Stimulated activated naive B cell treated with anti-CD40 and anti-IgM and Interleukin-4, amounts not matched to agents 10 μg/mL and 1 μg/mL and 100 μg/mL, for 72 hours (primary cell): ENCODE results near the gene TTLL9.
A peak's percentile ranks its signal among the peaks of the same experiment; 100 is the strongest.
"Not testable (repeated sequence)": the region's sequence is repeated elsewhere in the genome, so short reads cannot be mapped to it uniquely, and the experiment has no call there.

ENCODE experiments used
- ATAC-seq, 2 donors: fragments of 150-1000 bp; cut with Tn5 transposase; replicated peaks; 2 replicates each; pipeline ENCODE4 v1.10.0; 2021; ENCODE audit warnings: moderate library complexity in 1 of 2
- DNase-seq: peaks from one replicate; pipeline ENCODE4 v3.0.0; 2021
- H3K27ac Mint-ChIP-seq: one replicate; pipeline ENCODE4 v1.8.0; 2022; ENCODE audit warnings: mild to moderate bottlenecking, mixed read lengths
- H3K27me3 Mint-ChIP-seq, 2 donors: one replicate each; pipeline ENCODE4 v1.8.0; 2022; ENCODE audit warnings: mixed read lengths in 2 of 2
- H3K36me3 Mint-ChIP-seq, 2 donors: one replicate each; pipeline ENCODE4 v1.8.0; 2022; ENCODE audit warnings: mixed read lengths in 2 of 2, mild to moderate bottlenecking in 1 of 2
- H3K4me1 Mint-ChIP-seq, 2 donors: one replicate each; pipeline ENCODE4 v1.8.0; 2022; ENCODE audit warnings: mixed read lengths in 2 of 2, mild to moderate bottlenecking in 1 of 2
- H3K4me3 Mint-ChIP-seq, 2 donors: one replicate each; pipeline ENCODE4 v1.8.0; 2022; ENCODE audit warnings: mild to moderate bottlenecking in 2 of 2, mixed read lengths in 2 of 2, moderate library complexity in 1 of 2
- H3K9me3 Mint-ChIP-seq, 2 donors: one replicate each; pipeline ENCODE4 v1.8.0; 2022; ENCODE audit warnings: mixed read lengths in 2 of 2, mild to moderate bottlenecking in 1 of 2

Gene TTLL9

GRCh38 chr20:31903627-31904386 lies 33.4 kb downstream of the TTLL9 start:
- ATAC-seq: peak; percentile 27 to 61

GRCh38 chr20:31906001-31906400 lies 35.6 kb downstream of the TTLL9 start:
- Mint-ChIP-seq H3K27me3 (peaks cover 0 to 5% of the 10 kb centered on the region in 2 donors), H3K36me3 (peaks cover 0 to 2% of the 10 kb centered on the region in 2 donors), H3K9me3 (no peaks in the 10 kb centered on the region), H3K27ac (no peak overlapping the region), H3K4me1 (peaks cover 0 to 3% of the 10 kb centered on the region in 2 donors), H3K4me3 (no peak overlapping the region)
- DNase-seq (no peak), ATAC-seq (no peak)

More at GRCh38 chr20:31903627-31904386, 33.4 kb downstream of the TTLL9 start:
- Mint-ChIP-seq H3K4me3 (no peak overlapping the region), H3K27ac (no peak overlapping the region), H3K27me3 (peaks cover 0 to 3% of the 10 kb centered on the region in 2 donors), H3K4me1 (peaks cover 0 to 3% of the 10 kb centered on the region in 2 donors), H3K9me3 (no peaks in the 10 kb centered on the region), H3K36me3 (peaks cover 0 to 5% of the 10 kb centered on the region in 2 donors)
- DNase-seq: no peak

- H3K9me3 Mint-ChIP-seq: no peaks in the 10 kb centered on the region
- H3K27ac Mint-ChIP-seq: no peak overlapping the region
- no peak for DNase-seq
- H3K27me3 Mint-ChIP-seq: peaks cover 0 to 5% of the 10 kb centered on the region in 2 donors
- H3K36me3 Mint-ChIP-seq: peaks cover 0 to 2% of the 10 kb centered on the region in 2 donors
- no peak overlapping the region for H3K4me3 Mint-ChIP-seq
- H3K4me1 Mint-ChIP-seq: peaks cover 0 to 3% of the 10 kb centered on the region in 2 donors
- no peak for ATAC-seq
Measured at GRCh38 chr20:31907046-31907445, 36.6 kb downstream of the TTLL9 start.

- H3K4me3 Mint-ChIP-seq: no peak overlapping the region
- no peak for DNase-seq
- H3K27me3 Mint-ChIP-seq: peaks cover 0 to 5% of the 10 kb centered on the region in 2 donors
- no peak overlapping the region for H3K27ac Mint-ChIP-seq
- no peaks in the 10 kb centered on the region for H3K9me3 Mint-ChIP-seq
- ATAC-seq: no peak
- peaks cover 0 to 3% of the 10 kb centered on the region in 2 donors for H3K4me1 Mint-ChIP-seq
- peaks cover 0 to 2% of the 10 kb centered on the region in 2 donors for H3K36me3 Mint-ChIP-seq
Measured at GRCh38 chr20:31908016-31908415, 37.6 kb downstream of the TTLL9 start.

GRCh38 chr20:31908424-31908823 lies 38.0 kb downstream of the TTLL9 start:
- H3K36me3 Mint-ChIP-seq: peaks cover 0 to 2% of the 10 kb centered on the region in 2 donors
- H3K9me3 Mint-ChIP-seq: no peaks in the 10 kb centered on the region
- no peak for DNase-seq
- H3K27ac Mint-ChIP-seq: no peak overlapping the region
- peaks cover 0 to 5% of the 10 kb centered on the region in 2 donors for H3K27me3 Mint-ChIP-seq
- H3K4me1 Mint-ChIP-seq: peaks cover 0 to 3% of the 10 kb centered on the region in 2 donors
- no peak overlapping the region for H3K4me3 Mint-ChIP-seq
- no peak for ATAC-seq

GRCh38 chr20:31909253-31910070 lies 39.0 kb downstream of the TTLL9 start:
- DNase-seq (no peak), ATAC-seq (no peak)
- no peak overlapping the region for H3K4me3 Mint-ChIP-seq
- H3K27me3 Mint-ChIP-seq: peaks cover 0 to 5% of the 10 kb centered on the region in 2 donors
- peaks cover 0 to 2% of the 10 kb centered on the region in 2 donors for H3K36me3 Mint-ChIP-seq
- H3K4me1 Mint-ChIP-seq: peaks cover 0 to 3% of the 10 kb centered on the region in 2 donors
- H3K9me3 Mint-ChIP-seq: no peaks in the 10 kb centered on the region
- H3K27ac Mint-ChIP-seq: no peak overlapping the region

GRCh38 chr20:31910071-31910803 lies 39.8 kb downstream of the TTLL9 start:
- no peak for DNase-seq
- peaks cover 0 to 2% of the 10 kb centered on the region in 2 donors for H3K36me3 Mint-ChIP-seq
- peaks cover 0 to 3% of the 10 kb centered on the region in 2 donors for H3K4me1 Mint-ChIP-seq
- no peak overlapping the region for H3K4me3 Mint-ChIP-seq
- H3K27ac Mint-ChIP-seq: no peak overlapping the region
- H3K27me3 Mint-ChIP-seq: peaks cover 0 to 5% of the 10 kb centered on the region in 2 donors
- no peaks in the 10 kb centered on the region for H3K9me3 Mint-ChIP-seq
- no peak for ATAC-seq

- DNase-seq: no peak
- Mint-ChIP-seq H3K27ac (no peak overlapping the region), H3K4me1 (peaks cover 9 to 16% of the 10 kb centered on the region in 2 donors), H3K9me3 (peaks cover 0 to 2% of the 10 kb centered on the region in 2 donors), H3K36me3 (peaks cover 0 to 2% of the 10 kb centered on the region in 2 donors), H3K4me3 (no peak overlapping the region), H3K27me3 (peaks cover 0 to 4% of the 10 kb centered on the region in 2 donors)
- ATAC-seq: no peak
Measured at GRCh38 chr20:31913431-31914157, 43.2 kb downstream of the TTLL9 start.

- Mint-ChIP-seq H3K36me3 (no peaks in the 10 kb centered on the region), H3K4me3 (no peak overlapping the region), H3K4me1 (peaks cover 12 to 20% of the 10 kb centered on the region in 2 donors), H3K27me3 (no peaks in the 10 kb centered on the region), H3K9me3 (peaks cover 0 to 2% of the 10 kb centered on the region in 2 donors), H3K27ac (no peak overlapping the region)
- ATAC-seq: no peak
- no peak for DNase-seq
Measured at GRCh38 chr20:31914170-31914569, 43.7 kb downstream of the TTLL9 start.

- Mint-ChIP-seq H3K27me3 (peaks cover 3 to 4% of the 10 kb centered on the region in 2 donors), H3K4me3 (no peak overlapping the region), H3K9me3 (peaks cover 0 to 2% of the 10 kb centered on the region in 2 donors), H3K27ac (no peak overlapping the region), H3K4me1 (peaks cover 13 to 23% of the 10 kb centered on the region in 2 donors), H3K36me3 (peaks cover 0 to 1% of the 10 kb centered on the region in 2 donors)
- no peak for ATAC-seq
- no peak for DNase-seq
Measured at GRCh38 chr20:31915491-31916280, 45.3 kb downstream of the TTLL9 start.

GRCh38 chr20:31916708-31917107 lies 46.3 kb downstream of the TTLL9 start:
- H3K27ac Mint-ChIP-seq: no peak overlapping the region
- peaks cover 0 to 3% of the 10 kb centered on the region in 2 donors for H3K36me3 Mint-ChIP-seq
- peaks cover 0 to 2% of the 10 kb centered on the region in 2 donors for H3K9me3 Mint-ChIP-seq
- DNase-seq: no peak
- ATAC-seq: no peak
- H3K4me1 Mint-ChIP-seq: peaks cover 14 to 26% of the 10 kb centered on the region in 2 donors
- peaks cover 5 to 8% of the 10 kb centered on the region in 2 donors for H3K27me3 Mint-ChIP-seq
- H3K4me3 Mint-ChIP-seq: no peak overlapping the region

- H3K27ac Mint-ChIP-seq: peak overlapping the region; percentile 39
- H3K36me3 Mint-ChIP-seq, H3K9me3 Mint-ChIP-seq: not testable (repeated sequence)
Measured at GRCh38 chr20:31917962-31918412, 47.6 kb downstream of the TTLL9 start.

More at GRCh38 chr20:31917962-31918412, 47.6 kb downstream of the TTLL9 start:
- not testable (repeated sequence) for DNase-seq, H3K27me3 Mint-ChIP-seq
- peak overlapping the region; percentile 22 to 33 for H3K4me3 Mint-ChIP-seq
- H3K4me1 Mint-ChIP-seq: peaks cover 16 to 27% of the 10 kb centered on the region in 2 donors
- peak; percentile 79 to 83 for ATAC-seq
